T-helper 2 cell treated with Interferon-gamma antibody and Interleukin-4, amounts not matched to agents 5 μg/mL and 100 μg/mL, for 36 hours (primary cell): Measurements from ENCODE around the gene SNAI1.
"Not testable (repeated sequence)": the region's sequence is repeated elsewhere in the genome, so short reads cannot be mapped to it uniquely, and the experiment has no call there.

Experiments
- DNase-seq: peaks from one replicate; pipeline ENCODE4 v3.0.0; 2021; ENCODE audit warnings: low spot score
- H3K27ac Mint-ChIP-seq: one replicate; pipeline ENCODE4 v1.8.0; 2021; ENCODE audit warnings: mild to moderate bottlenecking, mixed read lengths
- H3K27me3 Mint-ChIP-seq: one replicate; pipeline ENCODE4 v1.8.0; 2021; ENCODE audit warnings: low read depth, mixed read lengths
- H3K36me3 Mint-ChIP-seq: one replicate; pipeline ENCODE4 v1.8.0; 2021; ENCODE audit warnings: low read depth, mixed read lengths
- H3K4me1 Mint-ChIP-seq: one replicate; pipeline ENCODE4 v1.8.0; 2021; ENCODE audit warnings: low read depth, mixed read lengths
- H3K4me3 Mint-ChIP-seq: one replicate; pipeline ENCODE4 v1.8.0; 2022; ENCODE audit warnings: mild to moderate bottlenecking, moderate library complexity, mixed read lengths
- H3K9me3 Mint-ChIP-seq: one replicate; pipeline ENCODE4 v1.8.0; 2021; ENCODE audit warnings: mixed read lengths

SNAI1 gene

GRCh38 chr20:49948809-49949507 lies 33.8 kb upstream of the SNAI1 start:
- H3K27me3 Mint-ChIP-seq = no peaks in the 10 kb centered on the region
- no peak overlapping the region for H3K4me3 Mint-ChIP-seq
- DNase-seq = no peak
- H3K27ac Mint-ChIP-seq = no peak overlapping the region
- peaks cover 3% of the 10 kb centered on the region for H3K4me1 Mint-ChIP-seq
- H3K36me3 Mint-ChIP-seq = peaks cover 65% of the 10 kb centered on the region
- no peaks in the 10 kb centered on the region for H3K9me3 Mint-ChIP-seq

- DNase-seq = no peak
- no peak overlapping the region for H3K27ac Mint-ChIP-seq
- no peaks in the 10 kb centered on the region for H3K4me1 Mint-ChIP-seq
- H3K36me3 Mint-ChIP-seq = peaks cover 57% of the 10 kb centered on the region
- no peak overlapping the region for H3K4me3 Mint-ChIP-seq
- H3K9me3 Mint-ChIP-seq = no peaks in the 10 kb centered on the region
- no peaks in the 10 kb centered on the region for H3K27me3 Mint-ChIP-seq
These were observed 31.6 kb upstream of the SNAI1 start for GRCh38 chr20:49951151-49951550.

DNA sequence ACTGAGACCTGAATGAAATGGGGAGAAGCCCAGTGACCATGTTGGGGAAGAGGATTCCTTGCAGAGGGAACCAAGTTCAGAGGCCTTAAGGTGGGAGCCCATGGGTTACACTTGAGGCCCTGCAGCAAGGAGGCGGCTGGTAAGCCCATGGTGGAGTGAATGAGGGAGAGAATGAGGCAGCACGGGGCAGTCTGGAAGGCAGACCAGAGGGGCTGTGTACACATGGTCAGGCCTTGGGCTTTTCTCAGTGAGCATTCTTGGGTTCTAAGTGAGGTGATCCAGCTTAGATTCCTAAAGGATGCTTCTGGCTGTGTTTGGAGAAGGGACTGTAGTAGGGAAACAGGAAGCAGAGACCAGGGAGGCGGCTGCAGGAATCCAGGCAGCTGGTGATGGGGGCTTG lies 27.6 kb upstream of the SNAI1 start:
- no peaks in the 10 kb centered on the region for H3K27me3 Mint-ChIP-seq
- H3K4me1 Mint-ChIP-seq = no peaks in the 10 kb centered on the region
- H3K9me3 Mint-ChIP-seq = no peaks in the 10 kb centered on the region
- H3K36me3 Mint-ChIP-seq = peaks cover 39% of the 10 kb centered on the region
- no peak for DNase-seq
- no peak overlapping the region for H3K27ac Mint-ChIP-seq
- H3K4me3 Mint-ChIP-seq = no peak overlapping the region

DNA sequence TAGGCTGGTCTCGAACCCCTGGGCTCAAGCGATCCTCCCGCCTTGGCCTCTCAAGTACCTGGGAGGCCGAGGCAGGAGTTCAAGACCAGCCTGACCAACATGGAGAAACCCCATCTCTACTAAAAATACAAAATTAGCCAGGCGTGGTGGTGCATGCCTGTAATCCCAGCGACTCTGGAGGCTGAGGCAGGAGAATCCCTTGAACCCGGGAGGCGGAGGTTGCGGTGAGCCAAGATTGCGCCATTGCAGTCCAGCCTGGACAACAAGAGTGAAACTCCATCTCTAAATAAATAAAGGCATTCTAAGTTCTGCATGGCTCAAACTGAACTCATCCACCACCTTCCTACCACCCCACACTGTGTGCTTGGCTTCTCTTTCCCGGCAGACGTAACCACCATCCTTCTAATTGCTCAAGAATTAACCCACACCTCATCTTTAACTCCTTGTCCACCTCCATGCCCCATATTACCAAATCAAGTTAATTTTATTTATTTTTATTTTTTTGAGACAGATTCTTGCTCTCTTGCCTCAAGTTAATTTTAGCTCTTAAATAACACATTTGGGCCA lies 26.9 kb upstream of the SNAI1 start:
- not testable (repeated sequence) for H3K27ac Mint-ChIP-seq, H3K9me3 Mint-ChIP-seq, H3K27me3 Mint-ChIP-seq, H3K4me3 Mint-ChIP-seq, H3K4me1 Mint-ChIP-seq, DNase-seq
- peaks cover 33% of the 10 kb centered on the region for H3K36me3 Mint-ChIP-seq

- H3K4me3 Mint-ChIP-seq = no peak overlapping the region
- no peaks in the 10 kb centered on the region for H3K4me1 Mint-ChIP-seq
- no peaks in the 10 kb centered on the region for H3K27me3 Mint-ChIP-seq
- H3K9me3 Mint-ChIP-seq = no peaks in the 10 kb centered on the region
- no peak overlapping the region for H3K27ac Mint-ChIP-seq
- no peak for DNase-seq
- H3K36me3 Mint-ChIP-seq = peaks cover 28% of the 10 kb centered on the region
These were observed 26.1 kb upstream of the SNAI1 start for GRCh38 chr20:49956689-49957088.

GRCh38 chr20:49957089-49957938 lies 25.5 kb upstream of the SNAI1 start:
- not testable (repeated sequence) for DNase-seq, H3K4me1 Mint-ChIP-seq, H3K4me3 Mint-ChIP-seq, H3K9me3 Mint-ChIP-seq, H3K27ac Mint-ChIP-seq, H3K27me3 Mint-ChIP-seq
- peaks cover 23% of the 10 kb centered on the region for H3K36me3 Mint-ChIP-seq

DNA sequence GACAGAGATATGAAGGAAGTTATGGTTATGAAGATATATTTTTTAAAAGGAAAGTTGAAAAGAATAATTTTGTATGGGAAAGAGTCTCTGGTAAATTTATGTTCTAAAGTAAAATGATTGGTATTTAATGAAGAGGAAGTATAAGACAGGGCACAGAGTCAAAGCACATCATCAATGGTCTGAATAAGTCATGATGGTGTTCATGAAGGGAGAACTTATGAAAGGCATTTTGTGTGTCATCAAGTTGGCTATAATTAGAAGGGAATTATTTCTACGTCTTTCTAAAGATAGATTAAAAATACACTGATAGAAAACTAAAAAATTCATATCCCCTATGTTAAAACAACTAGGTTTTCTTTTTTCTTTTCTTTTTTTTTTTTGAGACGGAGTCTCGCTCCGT lies 21.4 kb upstream of the SNAI1 start:
- Mint-ChIP-seq H3K4me3 (no peak overlapping the region), H3K27ac (no peak overlapping the region), H3K36me3 (peaks cover 10% of the 10 kb centered on the region), H3K4me1 (no peaks in the 10 kb centered on the region), H3K9me3 (no peaks in the 10 kb centered on the region), H3K27me3 (no peaks in the 10 kb centered on the region)
- DNase-seq = no peak

- Mint-ChIP-seq H3K27ac (no peak overlapping the region), H3K9me3 (no peaks in the 10 kb centered on the region), H3K4me3 (no peak overlapping the region), H3K4me1 (no peaks in the 10 kb centered on the region), H3K36me3 (no peaks in the 10 kb centered on the region), H3K27me3 (no peaks in the 10 kb centered on the region)
- DNase-seq = no peak
These were observed 17.6 kb upstream of the SNAI1 start for GRCh38 chr20:49964964-49965780.

DNA sequence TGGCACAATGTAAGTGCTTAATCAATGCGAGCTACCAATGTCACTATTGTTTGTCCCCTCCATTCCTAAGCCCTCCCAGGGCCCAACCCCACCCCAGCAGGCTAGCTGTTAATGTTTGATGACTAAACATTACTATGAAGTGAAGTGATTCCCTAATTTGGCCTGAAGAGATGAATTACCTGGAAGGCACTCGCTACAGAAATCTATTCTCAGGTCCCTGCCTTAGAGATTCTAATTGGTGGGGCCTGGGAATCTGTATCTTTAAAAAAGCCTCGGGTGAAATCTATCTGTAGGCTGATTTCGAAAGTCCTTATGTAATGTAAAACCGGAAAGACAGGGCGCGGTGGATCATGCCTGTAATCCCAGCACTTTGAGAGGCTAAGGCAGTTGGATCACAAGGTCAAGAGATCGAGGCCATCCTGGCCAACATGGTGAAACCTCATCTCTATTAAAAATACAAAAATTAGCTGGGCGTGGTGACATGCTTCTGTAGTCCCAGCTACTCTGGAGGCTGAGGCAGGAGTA lies 16.9 kb upstream of the SNAI1 start:
- no peak overlapping the region for H3K4me3 Mint-ChIP-seq
- no peaks in the 10 kb centered on the region for H3K4me1 Mint-ChIP-seq
- H3K27ac Mint-ChIP-seq = no peak overlapping the region
- no peak for DNase-seq
- H3K27me3 Mint-ChIP-seq = no peaks in the 10 kb centered on the region
- H3K36me3 Mint-ChIP-seq = no peaks in the 10 kb centered on the region
- H3K9me3 Mint-ChIP-seq = no peaks in the 10 kb centered on the region

DNA sequence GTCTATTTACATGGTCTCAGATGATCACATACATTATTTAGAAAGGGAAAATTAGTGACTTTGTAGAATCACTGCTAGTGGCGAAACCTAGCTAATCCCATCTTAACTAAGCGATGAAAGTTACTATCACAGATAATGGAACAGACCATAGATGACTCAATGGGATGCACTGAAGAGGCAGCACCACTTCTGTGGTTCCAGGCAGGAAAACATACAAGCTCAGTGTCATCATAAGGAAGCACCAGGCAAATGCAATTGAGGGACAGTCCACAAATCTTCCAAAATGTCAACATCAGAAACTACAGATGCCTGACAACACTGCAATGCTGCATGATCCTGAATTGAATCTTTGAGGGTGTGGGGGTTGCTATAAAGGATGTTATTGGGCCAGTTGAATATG lies 15.9 kb upstream of the SNAI1 start:
- Mint-ChIP-seq H3K27ac (no peak overlapping the region), H3K4me3 (no peak overlapping the region), H3K27me3 (no peaks in the 10 kb centered on the region), H3K9me3 (no peaks in the 10 kb centered on the region), H3K4me1 (no peaks in the 10 kb centered on the region), H3K36me3 (no peaks in the 10 kb centered on the region)
- no peak for DNase-seq

GRCh38 chr20:49969234-49969633 lies 13.5 kb upstream of the SNAI1 start:
- Mint-ChIP-seq H3K36me3 (no peaks in the 10 kb centered on the region), H3K27ac (no peak overlapping the region), H3K27me3 (no peaks in the 10 kb centered on the region), H3K4me1 (no peaks in the 10 kb centered on the region), H3K9me3 (no peaks in the 10 kb centered on the region), H3K4me3 (no peak overlapping the region)
- no peak for DNase-seq

GRCh38 chr20:49969946-49970345 lies 12.8 kb upstream of the SNAI1 start:
- DNase-seq = no peak
- Mint-ChIP-seq H3K4me1 (no peaks in the 10 kb centered on the region), H3K9me3 (no peaks in the 10 kb centered on the region), H3K27ac (no peak overlapping the region), H3K36me3 (no peaks in the 10 kb centered on the region), H3K27me3 (no peaks in the 10 kb centered on the region), H3K4me3 (no peak overlapping the region)

GRCh38 chr20:49970498-49970897 lies 12.3 kb upstream of the SNAI1 start:
- H3K27ac Mint-ChIP-seq = no peak overlapping the region

More at GRCh38 chr20:49970498-49970897, 12.3 kb upstream of the SNAI1 start:
- H3K4me1 Mint-ChIP-seq = no peaks in the 10 kb centered on the region
- H3K36me3 Mint-ChIP-seq = no peaks in the 10 kb centered on the region
- DNase-seq = no peak
- H3K4me3 Mint-ChIP-seq = no peak overlapping the region
- no peaks in the 10 kb centered on the region for H3K27me3 Mint-ChIP-seq
- no peaks in the 10 kb centered on the region for H3K9me3 Mint-ChIP-seq
